Fibroblast of the aortic adventitia (primary cell): ENCODE data around the gene RNU1-1. TPM values are rescaled to one million over a fixed set of nuclear protein-coding genes. Genes with fewer than 3 reads are reported as not detected.
"Not testable (repeated sequence)": the region's sequence is repeated elsewhere in the genome, so short reads cannot be mapped to it uniquely, and the experiment has no call there.

Experiments
- DNase-seq: peaks from one replicate; pipeline ENCODE4 v3.0.0-alpha.2; 2010; ENCODE audit warnings: low read depth
- H3K4me3 ChIP-seq: 2 replicates; pipeline ENCODE4 v1.5.1; 2011; ENCODE audit warnings: low read depth, mild to moderate bottlenecking, control low read depth, low read length, moderate library complexity
- total RNA-seq: library from RNA; depleted of rRNA; stranded (reverse); fragments of >200 nt; gene quantifications from 2 replicates; pipeline ENCODE4 v1.2.3, GENCODE V29; 2012; ENCODE audit warnings: low replicate concordance
- TF ChIP-seq, protein P1 (sequence below): IDR thresholded peaks from 2 replicates; pipeline ENCODE4 v1.5.1; 2011; ENCODE audit warnings: mild to moderate bottlenecking, low read length, control low read depth, inconsistent platforms; ENCODE audit not compliant: insufficient read depth

The RNU1-1 gene
- total RNA-seq, 1 donor = under 0.01 TPM

DNA sequence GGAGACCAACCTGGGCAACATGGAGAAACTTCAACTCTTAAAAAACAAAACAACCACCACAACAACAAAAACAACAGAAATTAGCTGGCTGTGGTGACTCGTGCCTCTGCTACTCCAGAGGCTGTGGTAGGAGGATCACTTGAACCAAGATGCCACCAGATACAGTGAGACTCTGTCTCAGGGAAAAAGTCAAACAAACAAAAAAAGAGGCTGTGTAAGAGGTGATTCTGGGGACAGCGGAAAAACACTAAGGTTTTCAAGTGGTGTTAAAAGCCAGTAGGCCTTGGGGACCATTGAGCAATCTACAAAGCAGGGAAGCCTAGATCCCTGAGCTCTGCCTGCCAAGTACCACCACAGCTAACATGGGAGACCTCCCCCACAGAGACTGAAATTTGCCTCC is 8.2 kb downstream of the RNU1-1 start:
- not testable (repeated sequence) for H3K4me3 ChIP-seq, DNase-seq

DNA sequence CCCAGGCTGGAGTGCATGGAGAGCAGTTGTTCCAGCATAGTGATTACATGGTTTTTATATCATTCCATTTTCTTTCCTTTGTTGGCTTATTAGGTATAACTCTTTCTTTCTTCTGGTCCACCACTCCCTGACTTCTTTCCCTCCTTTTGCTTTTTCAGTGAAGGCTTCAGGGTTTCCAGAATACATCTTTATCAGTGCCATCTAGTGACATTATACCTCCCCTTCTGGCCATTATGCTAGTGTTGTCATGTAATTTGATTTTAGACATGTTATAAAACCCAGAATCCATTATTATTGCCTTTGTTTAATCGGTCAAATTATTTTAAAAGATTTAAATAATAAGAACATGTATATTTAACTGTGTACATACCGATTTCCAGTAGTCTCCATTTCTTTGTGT is 10.6 kb downstream of the RNU1-1 start:
- H3K4me3 ChIP-seq = no peak overlapping the region
- TF ChIP-seq, protein P1, sequence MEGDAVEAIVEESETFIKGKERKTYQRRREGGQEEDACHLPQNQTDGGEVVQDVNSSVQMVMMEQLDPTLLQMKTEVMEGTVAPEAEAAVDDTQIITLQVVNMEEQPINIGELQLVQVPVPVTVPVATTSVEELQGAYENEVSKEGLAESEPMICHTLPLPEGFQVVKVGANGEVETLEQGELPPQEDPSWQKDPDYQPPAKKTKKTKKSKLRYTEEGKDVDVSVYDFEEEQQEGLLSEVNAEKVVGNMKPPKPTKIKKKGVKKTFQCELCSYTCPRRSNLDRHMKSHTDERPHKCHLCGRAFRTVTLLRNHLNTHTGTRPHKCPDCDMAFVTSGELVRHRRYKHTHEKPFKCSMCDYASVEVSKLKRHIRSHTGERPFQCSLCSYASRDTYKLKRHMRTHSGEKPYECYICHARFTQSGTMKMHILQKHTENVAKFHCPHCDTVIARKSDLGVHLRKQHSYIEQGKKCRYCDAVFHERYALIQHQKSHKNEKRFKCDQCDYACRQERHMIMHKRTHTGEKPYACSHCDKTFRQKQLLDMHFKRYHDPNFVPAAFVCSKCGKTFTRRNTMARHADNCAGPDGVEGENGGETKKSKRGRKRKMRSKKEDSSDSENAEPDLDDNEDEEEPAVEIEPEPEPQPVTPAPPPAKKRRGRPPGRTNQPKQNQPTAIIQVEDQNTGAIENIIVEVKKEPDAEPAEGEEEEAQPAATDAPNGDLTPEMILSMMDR = no peak
- no peak for DNase-seq

DNA sequence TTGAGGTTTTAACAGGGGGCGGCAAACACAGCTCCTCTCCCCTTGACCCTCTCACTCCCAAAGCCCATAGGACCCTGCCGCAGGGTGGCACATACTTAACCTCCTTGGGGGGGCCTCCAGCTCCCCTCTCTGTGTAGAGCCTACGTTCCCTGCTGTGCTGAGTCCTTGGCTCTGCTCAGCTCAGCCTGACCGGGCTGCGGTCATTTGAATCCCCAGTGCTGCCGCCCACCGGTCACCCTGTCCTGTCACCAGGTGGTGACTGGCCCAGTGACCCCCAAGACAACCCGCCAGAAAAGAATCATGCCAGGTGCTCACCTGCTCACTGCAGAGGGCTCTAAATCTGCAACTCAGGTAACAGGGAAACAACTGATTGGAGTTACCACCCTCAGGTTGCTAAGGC is 12.6 kb downstream of the RNU1-1 start:
- not testable (repeated sequence) for H3K4me3 ChIP-seq, DNase-seq

DNA sequence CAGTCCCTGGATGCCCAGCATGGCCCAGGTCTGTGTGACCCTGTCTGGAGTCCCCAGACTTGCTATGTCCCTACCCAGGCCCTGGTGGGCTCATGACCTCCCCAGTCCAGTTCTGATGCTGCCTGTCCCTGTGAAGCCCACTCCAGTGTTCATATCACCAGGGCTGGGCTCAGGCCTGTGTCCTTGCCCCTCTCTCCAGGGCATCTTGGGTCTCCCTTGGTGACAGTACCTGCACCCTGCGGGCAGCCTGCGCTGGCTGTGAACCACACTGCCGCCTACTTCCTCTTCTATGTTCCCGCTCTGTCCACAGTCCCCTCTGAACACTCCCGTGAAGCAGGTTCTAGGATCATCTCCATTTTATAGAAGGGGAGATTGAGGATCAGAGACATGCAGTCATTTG is 13.1 kb downstream of the RNU1-1 start:
- not testable (repeated sequence) for H3K4me3 ChIP-seq, DNase-seq

DNA sequence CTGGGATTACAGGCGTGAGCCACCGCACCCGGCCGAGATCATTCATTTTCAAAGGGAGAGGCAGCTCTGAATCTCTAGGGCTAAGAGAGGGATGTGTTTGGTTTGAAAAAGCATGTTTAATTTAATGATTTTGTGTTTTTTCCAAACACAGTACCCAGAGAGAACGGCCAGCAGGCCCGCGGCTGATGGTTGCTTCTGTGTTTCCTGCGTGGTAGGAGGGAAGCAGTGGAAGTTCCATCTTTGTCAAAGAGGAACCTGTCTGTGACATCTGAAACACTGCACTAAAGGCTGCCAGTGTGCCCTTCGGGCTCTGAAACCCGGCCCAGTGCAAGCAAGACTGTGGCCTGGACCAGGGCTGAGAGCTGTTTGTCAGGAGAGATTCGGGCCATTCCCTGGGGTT is 13.6 kb downstream of the RNU1-1 start:
- H3K4me3 ChIP-seq, DNase-seq: not testable (repeated sequence)

DNA sequence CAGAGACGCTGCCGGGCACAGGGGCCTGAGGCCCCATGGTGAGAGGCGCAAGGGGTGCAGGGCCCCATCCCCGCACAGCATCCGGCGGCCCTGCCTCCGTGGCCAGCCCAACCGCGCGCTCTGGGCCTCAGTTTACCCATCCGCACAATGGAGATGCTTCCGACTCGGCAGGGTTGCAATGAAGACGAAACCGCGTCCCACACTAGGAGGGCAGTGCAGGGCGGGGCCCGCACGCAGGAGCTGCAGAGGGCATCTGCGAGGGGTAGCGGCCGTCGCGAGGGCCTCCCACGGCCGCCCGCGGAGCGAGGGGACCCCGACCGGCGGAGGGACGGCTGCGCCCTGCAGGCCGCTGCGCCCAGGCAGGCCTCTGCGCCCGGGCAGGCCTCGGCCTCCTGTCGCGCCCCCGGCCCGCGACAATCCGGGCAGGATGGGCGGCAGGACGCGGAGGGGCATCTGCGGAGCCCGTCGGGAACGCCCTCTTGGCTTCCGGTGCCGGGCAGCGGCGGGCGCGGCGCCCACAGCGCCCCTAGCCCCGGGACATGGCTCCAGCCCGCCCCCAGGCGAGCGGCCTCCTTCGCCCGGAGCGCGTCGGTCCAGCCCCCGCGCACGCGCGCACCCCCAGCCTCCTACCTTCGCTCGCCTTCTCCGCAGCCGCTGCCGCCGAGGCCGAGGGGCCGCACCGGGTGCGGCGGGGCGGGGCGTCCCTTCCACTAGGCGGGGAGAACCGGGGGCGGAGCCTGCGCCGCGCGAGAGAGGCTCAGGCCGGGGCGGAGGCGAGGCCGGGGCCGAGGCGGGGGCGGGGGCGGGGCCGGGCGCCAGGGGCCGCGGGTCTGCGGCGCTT is 15.3 kb downstream of the RNU1-1 start:
- TF ChIP-seq, protein P1 = no peak
- H3K4me3 ChIP-seq = peak overlapping the region; percentile 85
- peak; percentile 75 for DNase-seq

DNA sequence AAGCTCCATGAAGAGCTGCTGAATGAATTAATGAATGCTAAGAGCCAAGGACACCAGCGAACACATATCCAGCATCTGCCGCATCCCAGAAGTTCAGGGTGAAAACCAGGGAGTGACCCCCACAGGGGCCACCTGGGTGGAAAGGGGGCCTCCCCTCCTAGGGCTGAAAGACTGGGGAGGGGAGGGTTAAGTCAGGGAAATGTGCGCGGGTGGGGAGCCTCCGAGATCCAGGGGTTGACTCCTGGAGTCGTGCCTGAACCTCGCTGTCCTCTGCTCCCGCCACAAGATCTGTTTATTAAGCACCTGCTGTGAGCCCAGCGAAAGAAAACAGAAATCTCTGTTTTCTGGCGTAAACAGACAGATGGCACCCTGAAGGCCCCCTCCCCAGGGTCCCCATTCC is 16.0 kb downstream of the RNU1-1 start:
- not testable (repeated sequence) for DNase-seq
- H3K4me3 ChIP-seq = peak overlapping the region; percentile 85

DNA sequence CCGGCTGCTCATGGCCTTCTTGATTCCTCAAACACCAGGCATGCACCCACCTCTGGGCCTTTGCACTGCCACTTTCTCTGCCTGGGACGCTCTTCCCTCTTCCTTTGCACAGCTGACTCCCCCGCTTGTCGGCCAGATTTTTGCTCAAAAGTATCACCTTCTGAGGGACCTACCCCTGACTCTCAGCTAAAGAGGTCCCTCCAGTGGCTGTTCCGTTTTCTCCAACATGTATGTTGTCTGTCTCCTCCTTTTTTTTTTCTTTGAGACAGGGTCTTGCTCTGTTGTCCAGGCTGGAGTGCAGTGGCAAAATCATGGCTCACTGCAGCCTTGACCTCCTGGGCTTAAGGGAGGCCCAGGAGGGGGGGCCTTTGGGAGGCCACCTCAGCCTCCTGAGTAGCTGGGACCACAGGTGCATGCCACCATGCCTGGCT is 16.6 kb downstream of the RNU1-1 start:
- not testable (repeated sequence) for DNase-seq, H3K4me3 ChIP-seq

DNA sequence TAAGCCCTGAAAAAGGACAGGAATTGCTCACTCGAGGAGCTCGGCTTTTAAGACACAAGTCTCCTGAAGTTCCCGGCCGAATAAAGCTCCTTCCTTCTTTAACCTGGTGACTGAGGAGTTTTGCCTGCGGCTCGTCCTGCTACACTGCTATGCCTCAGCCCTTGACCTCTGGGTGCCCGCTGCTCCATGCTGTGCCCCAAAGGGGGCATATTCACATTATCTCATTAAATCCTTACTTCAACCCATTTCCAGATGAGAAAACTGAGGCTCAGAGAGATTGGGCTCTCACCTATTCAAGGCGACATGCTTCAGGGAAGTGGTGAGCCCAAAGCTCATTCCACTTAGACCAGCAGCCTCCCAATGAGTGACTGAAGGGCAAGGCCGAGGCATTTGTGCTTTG is 20.4 kb downstream of the RNU1-1 start:
- DNase-seq, H3K4me3 ChIP-seq: not testable (repeated sequence)

DNA sequence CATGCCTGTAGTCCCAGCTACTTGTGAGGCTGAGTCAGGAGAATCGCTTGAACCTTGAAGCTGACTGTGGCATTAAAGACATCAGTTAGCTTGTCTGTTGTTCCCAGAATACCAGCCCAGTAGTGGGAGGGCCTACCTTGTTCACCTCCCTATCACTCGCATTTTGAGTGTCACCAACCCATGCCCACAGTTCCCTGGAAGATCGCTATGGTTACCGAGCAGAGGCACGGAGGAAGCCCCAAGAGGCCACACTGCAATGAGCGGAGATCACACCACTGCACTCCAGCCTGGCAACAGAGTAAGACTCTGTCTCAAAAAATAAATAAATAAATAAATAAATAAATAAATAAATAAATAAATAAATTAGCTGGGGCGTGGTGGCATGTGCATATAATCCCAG is 21.1 kb downstream of the RNU1-1 start:
- DNase-seq, H3K4me3 ChIP-seq: not testable (repeated sequence)

DNA sequence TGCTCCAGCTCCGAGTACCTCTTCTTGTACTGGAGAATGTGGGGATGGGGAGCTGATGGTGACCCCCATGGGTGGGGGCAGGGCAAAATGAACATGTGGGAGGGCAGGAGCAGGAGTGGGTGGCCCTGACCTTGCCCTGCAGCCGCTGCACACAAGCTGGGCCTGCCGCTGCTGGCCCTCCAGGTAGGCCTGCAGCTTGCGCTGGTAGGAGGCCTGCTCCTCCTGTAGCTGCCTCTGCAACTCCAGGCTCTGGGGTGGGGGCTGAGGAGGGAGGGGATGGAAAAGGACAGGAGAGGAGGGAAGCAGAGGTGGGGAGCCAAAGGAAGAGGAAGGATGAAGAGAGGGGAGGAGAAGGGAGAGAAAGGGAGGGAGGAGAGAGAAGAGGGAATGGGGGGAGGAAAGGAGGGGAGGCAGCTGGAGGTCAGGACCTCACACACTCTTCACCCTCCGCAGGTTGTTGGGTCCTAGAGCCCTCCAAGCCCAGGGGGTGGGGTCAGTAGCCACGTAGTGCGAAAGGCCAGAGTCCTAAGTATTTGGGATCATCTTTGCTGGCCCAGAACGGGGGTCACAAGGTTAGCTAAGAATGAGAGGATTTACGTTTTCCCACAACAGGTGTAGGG is 22.9 kb downstream of the RNU1-1 start:
- TF ChIP-seq, protein P1 = no peak
- no peak overlapping the region for H3K4me3 ChIP-seq
- no peak for DNase-seq

DNA sequence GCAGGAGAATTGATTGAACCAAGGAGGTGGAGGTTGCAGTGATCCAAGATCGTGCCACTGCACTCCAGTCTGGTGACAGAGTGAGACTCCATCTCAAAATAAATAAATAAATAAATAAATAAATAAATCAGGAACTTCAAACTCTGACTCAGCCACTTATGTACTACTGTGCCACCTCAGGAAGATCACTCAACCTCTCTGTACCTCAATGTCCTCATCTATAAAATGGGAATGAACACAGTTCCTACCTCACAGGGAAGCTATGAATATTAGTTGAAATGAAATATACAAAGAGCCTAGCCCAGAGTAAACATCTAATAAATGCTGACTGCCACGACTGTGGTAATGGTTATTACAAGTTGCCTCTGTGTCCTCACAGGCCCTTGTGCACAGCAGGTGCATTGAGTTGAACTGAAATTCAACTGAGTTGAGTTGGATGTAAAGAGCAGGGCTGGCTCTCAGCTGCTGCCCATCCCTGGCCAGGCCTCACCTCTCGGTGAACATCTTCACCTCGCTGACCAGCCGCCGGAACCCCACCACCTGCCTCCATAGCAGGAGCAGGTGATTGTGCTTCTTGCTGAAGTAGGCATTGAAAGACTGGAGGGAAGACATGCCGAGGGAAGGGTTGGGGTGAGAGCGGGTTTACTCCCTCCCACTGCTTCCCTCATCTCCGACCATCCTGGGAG is 24.7 kb downstream of the RNU1-1 start:
- H3K4me3 ChIP-seq, DNase-seq: not testable (repeated sequence)

DNA sequence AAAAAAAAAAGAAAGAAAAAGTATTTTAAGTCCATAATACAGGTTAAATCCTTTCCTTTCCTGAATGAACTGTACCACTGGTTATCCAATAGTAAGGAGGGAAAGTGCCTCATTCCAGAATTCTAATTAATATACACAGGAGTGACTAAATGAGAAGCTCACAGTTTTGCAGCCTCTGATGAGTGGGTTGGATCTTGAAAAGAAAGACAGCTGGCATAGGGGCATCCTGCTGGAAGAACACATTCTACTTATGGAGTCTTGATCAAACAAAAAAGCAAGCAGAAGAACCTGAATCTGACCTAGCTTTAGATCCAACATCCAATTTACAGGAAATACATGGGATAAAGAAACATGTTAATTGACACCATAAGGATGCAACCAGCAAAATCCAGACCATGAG is 27.1 kb downstream of the RNU1-1 start:
- not testable (repeated sequence) for H3K4me3 ChIP-seq, DNase-seq

DNA sequence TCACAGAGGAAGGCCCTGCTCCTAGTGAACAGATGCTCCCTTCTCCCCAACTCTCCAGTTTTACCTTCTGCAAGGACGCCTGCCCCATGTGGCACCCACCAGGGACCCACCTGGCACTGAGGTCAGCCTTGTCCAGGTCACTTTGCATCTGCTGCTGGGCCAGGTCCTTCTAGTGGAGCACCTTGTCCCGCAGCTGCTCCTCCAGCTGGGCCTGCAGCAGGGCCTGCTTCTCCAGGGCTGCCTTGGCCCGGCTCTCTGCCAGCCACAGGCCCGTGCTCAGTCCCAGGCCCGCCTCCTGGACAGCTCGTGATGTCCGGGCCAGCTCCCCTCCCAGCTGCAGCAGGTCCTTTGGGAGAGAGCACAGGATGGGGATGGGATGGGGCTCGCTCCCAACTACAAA is 27.8 kb downstream of the RNU1-1 start:
- not testable (repeated sequence) for H3K4me3 ChIP-seq, DNase-seq
